CD4-positive, alpha-beta T cell (primary cell): ENCODE results near the gene ERP27. TPM values are rescaled to one million over a fixed set of nuclear protein-coding genes. Genes with fewer than 3 reads are reported as not detected.

Source experiments
- ATAC-seq: fragments of 200-7000 bp; cut with Tn5 transposase; one replicate; pipeline ENCODE4 v1.10.0; 2022; ENCODE audit warnings: mild to moderate bottlenecking; ENCODE audit not compliant: poor library complexity
- CTCF ChIA-PET: fragments of 350-600 bp; sonication (Branson Sonifier 250); formaldehyde crosslinking; loops from one replicate; lab custom pipeline; 2021; ENCODE audit warnings: antibody characterized with exemption, inconsistent platforms; lab: Charles Lee
- POLR2A ChIA-PET: fragments of 350-600 bp; sonication (Branson Sonifier 250); formaldehyde crosslinking; loops from one replicate; lab custom pipeline; 2021; ENCODE audit warnings: antibody characterized with exemption, inconsistent platforms; lab: Charles Lee
- DNase-seq, 14 experiments: peaks; one replicate each; pipeline ENCODE4 v3.0.0-alpha.2; 2013 to 2020; ENCODE audit warnings: mixed read lengths in 2 of 14
- H3K27ac ChIP-seq, 2 donors: one replicate each; pipeline versions ENCODE4 v1.5.1 to v1.7.0; 2013; ENCODE audit warnings: low read length in 2 of 2, low read depth in 1 of 2, mild to moderate bottlenecking in 1 of 2
- H3K27me3 ChIP-seq, 2 experiments: 1 replicate in 1 of 2; 2 replicates in 1 of 2; pipeline versions ENCODE4 v1.6.1 to v1.7.0; 2013; ENCODE audit warnings: low read length in 2 of 2, control low read depth in 1 of 2, mild to moderate bottlenecking in 1 of 2, moderate library complexity in 1 of 2; ENCODE audit not compliant: insufficient read depth in 2 of 2, control insufficient read depth in 1 of 2
- H3K36me3 ChIP-seq: one replicate; pipeline ENCODE4 v1.6.1; 2013; ENCODE audit warnings: low read length, control low read depth; ENCODE audit not compliant: insufficient read depth
- H3K4me1 ChIP-seq: one replicate; pipeline ENCODE4 v1.6.1; 2013; ENCODE audit warnings: low read length, control low read depth; ENCODE audit not compliant: insufficient read depth
- H3K4me3 ChIP-seq: one replicate; pipeline ENCODE4 v1.5.1; 2013; ENCODE audit warnings: mild to moderate bottlenecking, low read length, moderate library complexity
- H3K9me3 ChIP-seq, 2 experiments: 1 replicate in 1 of 2; 2 replicates in 1 of 2; pipeline versions ENCODE4 v1.6.1 to v1.7.0; 2013; ENCODE audit warnings: low read length in 2 of 2, mild to moderate bottlenecking in 2 of 2, control low read depth in 1 of 2, moderate library complexity in 1 of 2; ENCODE audit not compliant: control insufficient read depth in 1 of 2, insufficient read depth in 1 of 2
- H3K27ac Mint-ChIP-seq: one replicate; pipeline ENCODE4 v1.8.0; 2020; ENCODE audit warnings: mixed read lengths
- H3K27me3 Mint-ChIP-seq: one replicate; pipeline ENCODE4 v1.8.0; 2021; ENCODE audit warnings: mixed read lengths
- H3K36me3 Mint-ChIP-seq: one replicate; pipeline ENCODE4 v1.8.0; 2021; ENCODE audit warnings: low read depth, mixed read lengths
- H3K4me1 Mint-ChIP-seq: one replicate; pipeline ENCODE4 v1.8.0; 2021; ENCODE audit warnings: low read depth, mixed read lengths
- H3K4me3 Mint-ChIP-seq: one replicate; pipeline ENCODE4 v1.8.0; 2020; ENCODE audit warnings: mild to moderate bottlenecking, mixed read lengths
- H3K9me3 Mint-ChIP-seq: one replicate; pipeline ENCODE4 v1.8.0; 2020; ENCODE audit warnings: mixed read lengths
- intact Hi-C, 2 experiments: fragments of 100-400 bp; cut with DNase I in 1 of 2; cut with micrococcal nuclease in 1 of 2; formaldehyde crosslinking; loops; one replicate each; pipeline versions ENCODE4 v1.15.1 to v1.9.0; 2023 to 2025; cut with DNase I, micrococcal nuclease
- polyA plus RNA-seq, 2 donors: library from polyadenylated mRNA; unstranded; fragments of 120-200 nt; gene quantifications; one replicate each; pipeline ENCODE4 v1.2.1, GENCODE V29; 2013
- total RNA-seq, 174 experiments: library from RNA in 2 of 174; stranded (reverse) in 2 of 174; gene quantifications; one replicate each; pipeline ENCODE4 v1.2.3 and lab custom pipeline; 2021 to 2026
- TF ChIP-seq, protein P1 (sequence below): fragments of 200-600 bp; IDR thresholded peaks from one replicate; pipeline ENCODE4 v1.8.0; 2022; ENCODE audit warnings: antibody characterized with exemption, mild to moderate bottlenecking

ERP27 gene
- 10 to 100 TPM; 16.2 to 17.1 TPM for total RNA-seq
- polyA plus RNA-seq (2013, experiment 1 of 2) = 11.9 TPM
- polyA plus RNA-seq (2013, experiment 2 of 2) = 13.7 TPM
- 0.14 to 19.5 (median 7.7) reads per million in 172 experiments for total RNA-seq (lab: John Stamatoyannopoulos, UW)

- intact Hi-C loops = loop anchor here in 1 of 2 experiments (2.0 kb wide), 1 partner anchor 48 kb away; no protein-coding TSS in a partner anchor
- H3K9me3 Mint-ChIP-seq = peaks cover 3% of the 10 kb centered on the region
Observed at GRCh38 chr12:14938301-14938700, at the start of gene ERP27. Gene ERP27 (minus strand): TSS chr12:14938537. CDS start chr12:14938508, 29 bp downstream.

GRCh38 chr12:14988035-14988434 lies 49.7 kb upstream of the ERP27 start:
- Histone ChIP-seq H3K9me3 (no peaks in the 10 kb centered on the region), H3K27ac (no peak overlapping the region), H3K27me3 (no peaks in the 10 kb centered on the region), H3K4me1 (peaks cover 14% of the 10 kb centered on the region), H3K36me3 (no peaks in the 10 kb centered on the region), H3K4me3 (no peak overlapping the region)
- H3K9me3 Mint-ChIP-seq = peaks cover 6% of the 10 kb centered on the region
- DNase-seq (peak in 1 of 14 experiments; percentile 19), ATAC-seq (no peak)
- H3K27ac Mint-ChIP-seq = no peak overlapping the region
- H3K27me3 Mint-ChIP-seq = no peaks in the 10 kb centered on the region
- ChIA-PET CTCF (no interaction called here), POLR2A (no interaction called here)
- H3K4me1 Mint-ChIP-seq = peaks cover 35% of the 10 kb centered on the region
- no peaks in the 10 kb centered on the region for H3K36me3 Mint-ChIP-seq
- H3K4me3 Mint-ChIP-seq = no peak overlapping the region
- intact Hi-C loops = loop anchor here in 1 of 2 experiments (2.0 kb wide), 1 partner anchor 15 kb away; the partner anchor contains the start of gene PDE6H
- TF ChIP-seq, protein P1, sequence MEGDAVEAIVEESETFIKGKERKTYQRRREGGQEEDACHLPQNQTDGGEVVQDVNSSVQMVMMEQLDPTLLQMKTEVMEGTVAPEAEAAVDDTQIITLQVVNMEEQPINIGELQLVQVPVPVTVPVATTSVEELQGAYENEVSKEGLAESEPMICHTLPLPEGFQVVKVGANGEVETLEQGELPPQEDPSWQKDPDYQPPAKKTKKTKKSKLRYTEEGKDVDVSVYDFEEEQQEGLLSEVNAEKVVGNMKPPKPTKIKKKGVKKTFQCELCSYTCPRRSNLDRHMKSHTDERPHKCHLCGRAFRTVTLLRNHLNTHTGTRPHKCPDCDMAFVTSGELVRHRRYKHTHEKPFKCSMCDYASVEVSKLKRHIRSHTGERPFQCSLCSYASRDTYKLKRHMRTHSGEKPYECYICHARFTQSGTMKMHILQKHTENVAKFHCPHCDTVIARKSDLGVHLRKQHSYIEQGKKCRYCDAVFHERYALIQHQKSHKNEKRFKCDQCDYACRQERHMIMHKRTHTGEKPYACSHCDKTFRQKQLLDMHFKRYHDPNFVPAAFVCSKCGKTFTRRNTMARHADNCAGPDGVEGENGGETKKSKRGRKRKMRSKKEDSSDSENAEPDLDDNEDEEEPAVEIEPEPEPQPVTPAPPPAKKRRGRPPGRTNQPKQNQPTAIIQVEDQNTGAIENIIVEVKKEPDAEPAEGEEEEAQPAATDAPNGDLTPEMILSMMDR = no peak

More at GRCh38 chr12:14938301-14938700, at the start of gene ERP27:
- ATAC-seq (no peak), DNase-seq (no peak)
- H3K9me3 ChIP-seq = no peaks in the 10 kb centered on the region
- peaks cover 94% of the 10 kb centered on the region for H3K36me3 Mint-ChIP-seq
- H3K27me3 ChIP-seq = no peaks in the 10 kb centered on the region
- no peak within 1 kb of the TSS for H3K4me3 ChIP-seq
- peaks cover 17% of the 10 kb centered on the region for H3K4me1 ChIP-seq
- CTCF ChIA-PET = interaction anchor here (1.0 to 3.6 kb wide), 4 partner anchors 10 to 57 kb away, joined by 3 to 30 read pairs (median 4); no protein-coding TSS in a partner anchor
- peaks cover 65% of the 10 kb centered on the region for H3K4me1 Mint-ChIP-seq
- peak within 1 kb of the TSS in 1 of 2 donors; percentile 20 for H3K27ac ChIP-seq
- H3K36me3 ChIP-seq = peaks cover 82% of the 10 kb centered on the region
- H3K27ac Mint-ChIP-seq = peak within 1 kb of the TSS; percentile 72
- TF ChIP-seq, protein P1 = no peak
- no peaks in the 10 kb centered on the region for H3K27me3 Mint-ChIP-seq
- POLR2A ChIA-PET = interaction anchor here (0.6 to 7.7 kb wide), 8 partner anchors 10 to 167 kb away, joined by 3 to 71 read pairs (median 5); partner anchors contain the start of gene ARHGDIB
- H3K4me3 Mint-ChIP-seq = peak within 1 kb of the TSS; percentile 3

DNA sequence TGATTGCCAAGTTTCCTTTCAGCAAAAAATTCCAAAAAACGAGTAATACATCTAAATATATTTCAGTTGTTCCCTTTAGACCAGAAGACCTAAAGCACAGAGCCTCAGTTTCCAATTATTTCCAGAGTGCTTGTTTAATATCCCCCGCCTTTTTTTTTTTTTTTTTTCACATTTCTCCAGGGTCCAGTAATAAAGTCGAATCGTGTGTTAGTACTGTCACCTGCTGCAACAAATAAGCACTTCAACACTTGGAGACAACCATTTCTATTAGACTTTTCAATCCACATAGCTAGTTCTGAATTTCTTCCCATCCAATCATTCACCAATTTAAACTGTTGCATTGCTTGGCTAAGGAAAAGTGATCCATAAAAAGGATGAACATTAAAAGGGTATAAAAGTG lies 48.1 kb upstream of the ERP27 start:
- Mint-ChIP-seq H3K27ac (no peak overlapping the region), H3K4me3 (no peak overlapping the region), H3K9me3 (peaks cover 6% of the 10 kb centered on the region), H3K36me3 (no peaks in the 10 kb centered on the region), H3K4me1 (peaks cover 41% of the 10 kb centered on the region), H3K27me3 (no peaks in the 10 kb centered on the region)
- intact Hi-C loops = loop anchor here in 1 of 2 experiments (2.0 kb wide), 1 partner anchor 48 kb away; the partner anchor contains the start of gene ERP27
- Histone ChIP-seq H3K9me3 (no peaks in the 10 kb centered on the region), H3K27me3 (no peaks in the 10 kb centered on the region), H3K36me3 (no peaks in the 10 kb centered on the region), H3K4me3 (no peak overlapping the region), H3K4me1 (peaks cover 19% of the 10 kb centered on the region), H3K27ac (no peak overlapping the region)
- POLR2A ChIA-PET = interaction anchor here (0.7 to 1.3 kb wide), 2 partner anchors 26 to 216 kb away, joined by 3 read pairs; a partner anchor contains a TSS
- CTCF ChIA-PET = interaction anchor here (0.6 to 0.7 kb wide), 2 partner anchors 140 to 484 kb away, joined by 3 read pairs; no protein-coding TSS in a partner anchor
- TF ChIP-seq, protein P1 = peak; percentile 21
- ATAC-seq (no peak), DNase-seq (peak in 1 of 14 experiments; percentile 30)
